Activated CD4-positive, alpha-beta memory T cell treated with anti-CD3 and anti-CD28 coated beads, Interleukin-2, amount 10 ng/mL, durations not matched to agents 7 days and 5 days (primary cell): ENCODE data around the gene ALPI. TPM values are rescaled to one million over a fixed set of nuclear protein-coding genes. Genes with fewer than 3 reads are reported as not detected.

ENCODE experiments used
- CTCF ChIA-PET: fragments of 350-600 bp; sonication (Branson Sonifier 250); formaldehyde crosslinking; loops from one replicate; lab custom pipeline; 2021; ENCODE audit warnings: antibody characterized with exemption, inconsistent platforms; lab: Charles Lee
- POLR2A ChIA-PET: fragments of 350-600 bp; sonication (Branson Sonifier 250); formaldehyde crosslinking; loops from one replicate; lab custom pipeline; 2021; ENCODE audit warnings: antibody characterized with exemption; lab: Charles Lee
- DNase-seq: peaks from one replicate; pipeline ENCODE4 v3.0.0-alpha.2; 2020
- H3K27ac Mint-ChIP-seq: one replicate; pipeline ENCODE4 v1.8.0; 2021; ENCODE audit warnings: mild to moderate bottlenecking, mixed read lengths
- H3K27me3 Mint-ChIP-seq: one replicate; pipeline ENCODE4 v1.8.0; 2021; ENCODE audit warnings: mixed read lengths
- H3K36me3 Mint-ChIP-seq: one replicate; pipeline ENCODE4 v1.8.0; 2021; ENCODE audit warnings: low read depth, mixed read lengths
- H3K4me1 Mint-ChIP-seq: one replicate; pipeline ENCODE4 v1.8.0; 2021; ENCODE audit warnings: mixed read lengths
- H3K4me3 Mint-ChIP-seq: one replicate; pipeline ENCODE4 v1.8.0; 2021; ENCODE audit warnings: mild to moderate bottlenecking, mixed read lengths
- H3K9me3 Mint-ChIP-seq: one replicate; pipeline ENCODE4 v1.8.0; 2021; ENCODE audit warnings: mixed read lengths
- total RNA-seq, 2 experiments: library from RNA; stranded (reverse); gene quantifications; one replicate each; pipeline ENCODE4 v1.2.3, GENCODE V29; 2021

The ALPI gene
- total RNA-seq, 2 experiments from 2014 or later: not detected

- Mint-ChIP-seq H3K9me3 (no peaks in the 10 kb centered on the region), H3K36me3 (no peaks in the 10 kb centered on the region), H3K4me1 (no peaks in the 10 kb centered on the region), H3K27ac (no peak overlapping the region), H3K4me3 (no peak overlapping the region), H3K27me3 (peaks cover 45% of the 10 kb centered on the region)
- CTCF ChIA-PET: interaction anchor here (1.3 kb wide), 1 partner anchor 31 kb away, joined by 3 read pairs; no protein-coding TSS in a partner anchor
- POLR2A ChIA-PET: no interaction called here
- DNase-seq: no peak
These were observed 17.5 kb downstream of the ALPI start for GRCh38 chr2:232473467-232473890.

- POLR2A ChIA-PET: no interaction called here
- Mint-ChIP-seq H3K27ac (no peak overlapping the region), H3K9me3 (no peaks in the 10 kb centered on the region), H3K4me3 (no peak overlapping the region), H3K36me3 (no peaks in the 10 kb centered on the region), H3K4me1 (no peaks in the 10 kb centered on the region), H3K27me3 (peaks cover 23% of the 10 kb centered on the region)
- CTCF ChIA-PET: no interaction called here
- no peak for DNase-seq
These were observed 20.1 kb downstream of the ALPI start for GRCh38 chr2:232476045-232476444.

GRCh38 chr2:232476791-232477190, 20.8 kb downstream of the ALPI start:
- H3K27ac Mint-ChIP-seq: no peak overlapping the region
- no peak for DNase-seq
- H3K36me3 Mint-ChIP-seq: no peaks in the 10 kb centered on the region
- no peaks in the 10 kb centered on the region for H3K9me3 Mint-ChIP-seq
- CTCF ChIA-PET: no interaction called here
- no peaks in the 10 kb centered on the region for H3K4me1 Mint-ChIP-seq
- no peak overlapping the region for H3K4me3 Mint-ChIP-seq
- H3K27me3 Mint-ChIP-seq: peaks cover 18% of the 10 kb centered on the region
- POLR2A ChIA-PET: no interaction called here

GRCh38 chr2:232477751-232478510, 22.0 kb downstream of the ALPI start:
- Mint-ChIP-seq H3K27me3 (peaks cover 7% of the 10 kb centered on the region), H3K27ac (no peak overlapping the region), H3K4me3 (no peak overlapping the region), H3K4me1 (no peaks in the 10 kb centered on the region), H3K9me3 (no peaks in the 10 kb centered on the region), H3K36me3 (no peaks in the 10 kb centered on the region)
- CTCF ChIA-PET: no interaction called here
- POLR2A ChIA-PET: no interaction called here
- no peak for DNase-seq

- Mint-ChIP-seq H3K36me3 (no peaks in the 10 kb centered on the region), H3K27ac (no peak overlapping the region), H3K27me3 (peaks cover 4% of the 10 kb centered on the region), H3K9me3 (no peaks in the 10 kb centered on the region), H3K4me3 (no peak overlapping the region), H3K4me1 (no peaks in the 10 kb centered on the region)
- ChIA-PET CTCF (no interaction called here), POLR2A (no interaction called here)
- DNase-seq: no peak
These were observed 22.8 kb downstream of the ALPI start for GRCh38 chr2:232478571-232479340.

DNA sequence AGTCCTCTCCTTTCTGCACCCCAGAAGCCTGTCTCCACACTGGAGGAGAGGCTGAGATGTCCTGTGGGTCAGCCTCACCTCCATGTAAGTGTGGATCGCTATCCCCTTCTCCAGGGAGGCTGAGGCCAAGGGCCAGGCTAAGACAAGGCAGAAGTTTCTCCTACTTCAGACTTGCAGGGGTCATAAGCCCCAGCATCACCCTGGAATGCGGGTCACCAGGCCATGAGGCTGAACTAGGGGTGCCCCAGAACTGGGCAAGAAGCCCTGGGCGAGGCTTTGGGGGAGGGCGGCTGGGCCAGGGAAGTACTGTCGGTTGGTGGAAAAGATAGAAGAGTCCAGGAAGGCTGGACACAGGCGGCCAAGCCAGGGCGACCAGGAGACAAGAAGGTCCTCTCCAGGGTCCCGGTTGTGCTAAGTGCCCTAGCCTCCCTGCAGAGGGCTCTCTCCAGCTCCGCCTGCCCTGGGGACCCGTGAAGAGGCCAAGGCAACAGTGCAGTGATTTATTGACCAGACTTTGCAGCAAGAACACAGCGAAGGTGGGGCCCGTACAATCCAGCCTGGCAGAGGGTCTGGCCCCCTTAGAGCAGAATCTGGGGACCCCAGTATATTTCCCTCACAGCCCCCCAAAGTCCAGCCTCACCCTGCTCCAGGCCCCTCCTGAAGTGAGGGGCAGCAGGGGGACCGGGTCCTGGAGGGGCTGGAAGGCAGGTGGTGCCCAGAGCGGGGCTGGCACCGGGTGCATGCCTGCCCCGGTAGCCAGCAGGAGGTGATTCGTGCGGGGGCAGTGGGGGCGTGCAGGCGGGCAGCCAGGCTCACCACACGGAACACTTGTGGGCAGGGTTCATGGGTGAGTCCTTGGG, 23.6 kb downstream of the ALPI start:
- CTCF ChIA-PET: no interaction called here
- no peaks in the 10 kb centered on the region for H3K4me1 Mint-ChIP-seq
- POLR2A ChIA-PET: no interaction called here

DNA sequence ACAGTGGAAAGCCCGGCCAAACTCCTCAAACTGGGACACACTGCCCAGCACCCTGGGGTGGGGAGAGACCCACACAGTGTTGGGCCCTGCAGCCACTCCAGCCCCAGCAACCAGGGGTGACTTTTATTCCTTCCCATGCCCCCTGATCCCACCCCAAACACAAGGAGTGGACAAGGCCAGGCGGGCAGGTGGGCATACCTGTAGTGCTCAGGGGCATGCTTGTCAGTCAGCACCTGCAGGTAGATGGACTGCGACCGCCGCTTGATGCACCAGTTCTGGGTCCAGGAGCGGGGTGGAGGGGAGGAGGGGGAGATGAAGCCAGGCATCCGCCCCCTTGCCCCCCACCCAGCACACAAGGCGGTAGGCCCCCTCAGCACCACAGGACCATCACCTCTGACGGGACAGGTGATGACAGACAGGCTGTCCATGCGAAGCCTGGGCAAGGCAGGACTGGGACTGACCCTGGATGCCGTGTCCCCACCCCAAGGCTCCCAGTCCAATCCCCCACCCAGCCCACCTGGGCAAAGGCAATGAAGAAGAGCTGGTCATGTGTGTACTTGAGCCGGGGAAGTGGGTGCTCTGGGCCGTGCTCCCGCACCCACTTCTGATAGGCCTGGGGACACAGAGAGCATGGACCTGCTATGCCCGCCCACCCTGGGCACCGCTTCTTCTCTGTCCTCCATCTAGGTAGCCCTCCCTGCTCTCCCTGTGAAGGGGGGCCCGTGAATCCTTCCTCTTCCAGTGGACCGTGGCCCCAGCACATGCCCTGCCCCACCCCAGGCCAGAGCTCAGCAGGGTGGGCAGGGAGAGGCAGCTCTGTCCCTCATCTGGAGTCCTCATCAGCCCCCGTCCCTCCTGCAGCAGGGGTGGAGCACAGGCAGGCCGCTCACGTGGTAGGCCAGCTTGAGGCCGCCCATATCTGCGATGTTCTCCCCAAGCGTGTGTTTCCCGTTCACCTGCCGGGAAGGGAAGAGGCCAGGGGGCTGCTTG, 24.5 kb downstream of the ALPI start:
- H3K36me3 Mint-ChIP-seq: no peaks in the 10 kb centered on the region
- POLR2A ChIA-PET: no interaction called here
- H3K9me3 Mint-ChIP-seq: no peaks in the 10 kb centered on the region
- no peak overlapping the region for H3K27ac Mint-ChIP-seq
- H3K27me3 Mint-ChIP-seq: peaks cover 16% of the 10 kb centered on the region
- H3K4me1 Mint-ChIP-seq: peaks cover 5% of the 10 kb centered on the region
- no peak overlapping the region for H3K4me3 Mint-ChIP-seq
- DNase-seq: no peak
- CTCF ChIA-PET: no interaction called here

More for the DNA sequence above, 23.6 kb downstream of the ALPI start:
- Mint-ChIP-seq H3K9me3 (no peaks in the 10 kb centered on the region), H3K36me3 (no peaks in the 10 kb centered on the region), H3K4me3 (no peak overlapping the region), H3K27ac (no peak overlapping the region), H3K27me3 (peaks cover 9% of the 10 kb centered on the region)
- DNase-seq: no peak

DNA sequence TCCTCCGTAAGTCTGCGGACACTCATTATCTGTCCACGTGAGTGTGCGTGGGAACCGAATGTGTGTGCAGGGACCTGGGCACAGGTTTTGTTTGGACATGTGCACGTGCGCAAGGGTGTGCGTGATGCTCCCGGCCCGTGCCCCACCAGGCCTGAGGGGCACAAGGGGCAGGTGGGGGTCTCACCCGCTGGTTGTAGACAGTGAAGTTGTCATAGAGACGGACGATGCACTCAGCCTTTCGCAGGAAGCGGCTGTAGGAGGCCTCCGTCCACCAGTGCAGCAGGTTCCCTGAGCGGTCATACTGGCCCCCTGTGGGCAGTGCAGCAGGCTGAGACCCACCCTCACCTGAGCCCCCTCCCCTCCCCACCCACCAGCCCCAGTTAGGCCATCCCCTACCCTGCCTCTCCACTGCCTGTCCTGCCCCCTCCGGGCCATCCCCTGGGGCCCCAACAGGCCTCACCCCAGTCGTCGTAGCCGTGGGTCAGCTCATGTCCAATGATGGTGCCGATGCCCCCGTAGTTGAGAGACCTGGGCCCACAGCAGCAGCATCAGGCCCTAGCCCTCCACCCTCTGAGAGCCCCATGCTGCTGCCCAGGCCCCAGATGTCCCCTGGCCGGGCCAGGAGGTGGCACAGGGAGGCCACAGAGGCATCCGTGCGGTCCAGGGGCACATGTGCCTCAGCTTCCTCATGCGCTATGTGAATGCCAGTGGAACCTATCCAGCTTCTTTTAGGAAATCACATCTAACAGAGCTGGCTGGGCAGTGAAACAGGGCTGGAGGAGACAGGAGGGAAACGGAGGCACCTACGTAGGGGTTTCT, 25.6 kb downstream of the ALPI start:
- no peak for DNase-seq
- Mint-ChIP-seq H3K27ac (no peak overlapping the region), H3K9me3 (no peaks in the 10 kb centered on the region), H3K36me3 (no peaks in the 10 kb centered on the region), H3K4me3 (no peak overlapping the region), H3K4me1 (peaks cover 5% of the 10 kb centered on the region), H3K27me3 (peaks cover 18% of the 10 kb centered on the region)
- ChIA-PET CTCF (no interaction called here), POLR2A (no interaction called here)

GRCh38 chr2:232482301-232483238, 26.6 kb downstream of the ALPI start:
- ChIA-PET CTCF (no interaction called here), POLR2A (no interaction called here)
- peaks cover 23% of the 10 kb centered on the region for H3K27me3 Mint-ChIP-seq
- H3K4me3 Mint-ChIP-seq: no peak overlapping the region
- H3K27ac Mint-ChIP-seq: no peak overlapping the region
- H3K9me3 Mint-ChIP-seq: no peaks in the 10 kb centered on the region
- no peak for DNase-seq
- no peaks in the 10 kb centered on the region for H3K36me3 Mint-ChIP-seq
- peaks cover 5% of the 10 kb centered on the region for H3K4me1 Mint-ChIP-seq

GRCh38 chr2:232483311-232483922, 27.5 kb downstream of the ALPI start:
- Mint-ChIP-seq H3K27ac (no peak overlapping the region), H3K4me3 (no peak overlapping the region), H3K27me3 (peaks cover 28% of the 10 kb centered on the region), H3K9me3 (no peaks in the 10 kb centered on the region), H3K36me3 (no peaks in the 10 kb centered on the region), H3K4me1 (peaks cover 5% of the 10 kb centered on the region)
- POLR2A ChIA-PET: no interaction called here
- CTCF ChIA-PET: no interaction called here
- DNase-seq: no peak
